HG03439 (cell line): ENCODE results near the gene BTBD9.

ENCODE experiments used
- ATAC-seq: cut with Tn5 transposase; IDR thresholded peaks from one replicate; pipeline ENCODE4 v1.9.1; 2021; ENCODE audit warnings: mild to moderate bottlenecking, moderate library complexity; ENCODE audit not compliant: unreplicated experiment

The BTBD9 gene

GRCh38 chr6:38396209-38396608, 243.5 kb downstream of the BTBD9 start:
- no peak for ATAC-seq

DNA sequence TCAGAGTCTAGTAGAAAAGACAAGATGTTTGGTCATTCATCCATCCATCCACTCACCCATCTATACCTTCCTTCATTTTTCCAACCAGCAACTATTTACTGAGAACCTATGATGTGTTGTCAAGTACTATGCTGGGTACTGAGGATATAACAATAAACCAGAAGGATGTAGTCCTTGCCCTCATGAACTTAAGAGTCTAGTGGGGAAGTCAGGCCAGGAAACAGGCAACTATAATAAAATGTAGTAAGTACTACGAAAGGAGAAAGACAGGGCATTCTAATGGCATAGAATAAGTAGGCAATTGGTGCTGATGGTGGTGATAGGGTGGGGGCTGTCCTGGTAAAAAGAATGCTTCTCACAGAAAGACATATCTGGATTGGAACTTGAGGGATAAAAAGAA, 245.7 kb downstream of the BTBD9 start:
- no peak for ATAC-seq

DNA sequence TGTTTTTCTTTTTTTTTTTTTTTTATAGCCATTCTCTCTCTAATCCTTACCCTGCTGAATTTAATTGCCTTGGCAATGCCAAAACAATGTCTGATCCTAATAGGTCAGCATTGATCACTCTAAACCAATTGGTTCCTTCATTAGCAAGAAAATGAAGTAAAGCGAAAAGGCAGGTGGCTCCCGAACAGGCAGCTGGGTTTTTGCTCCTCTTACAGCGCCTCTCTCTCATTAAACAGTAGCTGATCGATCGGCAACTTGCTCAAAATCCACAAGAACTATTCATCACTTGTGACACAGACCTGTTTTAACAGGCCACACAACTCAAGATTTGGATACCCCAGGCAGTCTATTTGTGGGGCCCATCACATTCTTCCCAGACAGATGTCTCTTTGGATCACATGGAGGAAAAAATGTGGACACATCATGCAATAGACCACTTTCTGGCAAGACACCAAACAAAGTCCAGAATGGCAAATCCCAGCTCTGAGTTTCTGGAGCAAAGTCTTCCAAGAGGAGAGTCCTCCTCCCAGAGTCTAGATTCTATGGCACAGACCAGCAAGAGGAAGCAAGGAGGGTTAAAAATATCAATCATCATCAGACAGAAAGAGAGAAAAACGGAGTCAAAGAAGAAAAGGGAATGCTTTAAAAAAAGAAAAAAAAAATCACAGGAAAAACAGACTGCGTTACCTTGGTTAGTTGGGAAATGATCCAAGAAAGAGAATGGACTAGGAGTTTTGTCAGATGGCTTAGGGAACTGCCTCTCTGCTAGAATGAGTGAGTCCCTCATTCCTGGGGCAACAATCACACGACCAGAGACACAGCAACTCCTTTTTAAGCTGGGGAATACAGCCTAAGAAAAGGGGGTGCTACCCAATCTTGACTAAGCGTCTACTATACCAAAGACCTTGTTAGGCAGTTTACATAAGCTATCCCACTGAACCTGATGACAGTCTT, 247.8 kb downstream of the BTBD9 start:
- no peak for ATAC-seq

DNA sequence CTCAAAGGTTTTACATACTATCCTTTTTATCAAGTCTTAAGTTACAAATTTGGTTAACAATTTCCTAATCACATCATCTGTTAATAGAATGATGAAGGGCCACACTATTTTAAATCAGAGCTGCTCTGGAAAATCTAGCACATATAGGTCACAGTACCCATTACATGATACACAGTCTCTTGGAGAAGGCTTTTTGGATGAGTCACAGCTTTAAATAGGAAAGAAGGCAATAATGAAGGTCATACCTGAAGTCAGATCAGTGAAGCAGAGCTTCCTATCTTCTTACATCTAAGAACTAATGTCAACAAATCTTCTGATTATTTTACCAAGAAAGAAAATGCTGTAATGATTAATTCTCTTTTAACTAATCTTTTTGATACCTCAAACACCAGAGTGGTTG, 248.5 kb downstream of the BTBD9 start:
- ATAC-seq, result no peak

- no peak for ATAC-seq
Measured at GRCh38 chr6:38389875-38390274, 249.9 kb downstream of the BTBD9 start.

DNA sequence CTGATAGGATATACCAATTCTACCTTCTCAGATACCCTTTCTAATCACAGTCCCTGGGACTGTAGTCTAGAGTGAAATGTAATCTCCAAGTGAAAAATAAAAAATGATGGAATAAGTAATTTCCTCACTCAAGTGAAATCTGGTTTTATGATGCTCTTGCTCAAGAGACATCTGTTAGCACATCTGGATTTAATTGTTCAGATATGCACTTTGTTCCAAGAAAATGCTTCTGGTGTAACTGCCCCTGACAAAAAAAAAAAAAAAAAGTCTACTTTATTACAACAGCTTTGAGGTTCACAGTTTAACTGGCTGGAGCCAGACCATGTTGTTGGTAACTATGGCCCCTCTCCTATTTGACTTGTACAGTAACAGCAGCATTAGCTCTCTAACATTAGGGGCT, 251.8 kb downstream of the BTBD9 start:
- no peak for ATAC-seq

DNA sequence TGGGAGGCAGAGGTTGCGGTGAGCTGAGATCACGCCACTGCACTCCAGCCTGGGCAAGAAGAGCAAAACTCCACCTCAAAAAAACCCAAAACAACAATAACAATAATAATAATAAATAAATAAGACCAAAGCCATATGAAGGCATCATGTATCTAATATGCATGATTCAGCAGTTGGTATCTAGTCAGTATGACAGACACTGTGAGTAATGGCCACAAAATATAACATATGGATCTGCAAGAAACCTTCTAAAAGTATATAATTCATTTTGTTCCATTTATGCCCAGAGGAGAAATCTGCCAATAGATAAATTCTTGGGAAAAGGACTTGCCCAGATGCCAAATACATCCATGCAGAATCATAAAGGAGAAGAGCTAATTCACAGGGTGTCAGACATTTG, 252.3 kb downstream of the BTBD9 start:
- ATAC-seq, result no peak

- ATAC-seq, result no peak
Measured at GRCh38 chr6:38378801-38379200, 260.9 kb downstream of the BTBD9 start.

- ATAC-seq, result no peak
Measured at GRCh38 chr6:38375937-38376336, 263.8 kb downstream of the BTBD9 start.

GRCh38 chr6:38375341-38375740, 264.4 kb downstream of the BTBD9 start:
- ATAC-seq, result no peak

DNA sequence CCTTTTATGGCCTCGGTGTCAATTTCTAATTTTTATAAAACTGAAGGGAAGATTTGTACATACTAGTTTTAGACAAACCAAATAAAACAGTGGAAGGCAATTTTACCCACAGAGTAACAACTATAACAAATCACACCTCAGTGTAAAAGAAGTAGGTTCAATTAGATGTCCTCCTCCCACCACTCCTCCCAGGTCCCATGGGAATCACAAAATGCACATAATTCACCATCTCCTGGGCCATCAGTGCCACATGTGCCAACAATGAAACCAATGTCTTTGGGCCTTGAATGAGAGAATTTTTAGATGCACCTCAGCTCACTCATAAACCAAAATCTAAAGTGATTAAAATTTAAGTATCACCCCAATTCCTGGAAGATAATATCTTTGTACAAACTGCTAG, 267.8 kb downstream of the BTBD9 start:
- no peak for ATAC-seq

GRCh38 chr6:38370653-38371601, 268.8 kb downstream of the BTBD9 start:
- no peak for ATAC-seq

GRCh38 chr6:38367231-38367630, 272.5 kb downstream of the BTBD9 start:
- ATAC-seq, result no peak

DNA sequence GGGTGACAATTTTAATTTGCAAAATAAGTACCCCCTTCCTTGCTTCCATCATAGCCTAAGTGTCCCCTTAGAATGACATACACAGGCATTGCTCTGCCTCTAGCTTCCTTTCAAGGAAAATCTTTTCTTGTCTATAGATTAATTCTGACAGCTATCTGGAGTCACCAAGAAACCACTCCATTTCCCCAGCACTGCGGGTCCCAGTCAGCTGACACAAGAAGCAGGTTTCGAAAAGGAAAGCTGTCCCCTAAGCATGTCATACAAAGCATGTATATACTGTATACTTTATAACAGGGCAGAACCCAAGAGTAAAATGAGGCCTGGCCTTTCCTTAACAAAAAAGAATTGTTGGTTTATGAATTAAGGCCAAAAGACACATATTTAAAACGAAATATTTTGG, 273.5 kb downstream of the BTBD9 start:
- ATAC-seq, result no peak

- ATAC-seq, result no peak
Measured at GRCh38 chr6:38364775-38365174, 275.0 kb downstream of the BTBD9 start.

- ATAC-seq, result no peak
Measured at GRCh38 chr6:38364127-38364526, 275.6 kb downstream of the BTBD9 start.

DNA sequence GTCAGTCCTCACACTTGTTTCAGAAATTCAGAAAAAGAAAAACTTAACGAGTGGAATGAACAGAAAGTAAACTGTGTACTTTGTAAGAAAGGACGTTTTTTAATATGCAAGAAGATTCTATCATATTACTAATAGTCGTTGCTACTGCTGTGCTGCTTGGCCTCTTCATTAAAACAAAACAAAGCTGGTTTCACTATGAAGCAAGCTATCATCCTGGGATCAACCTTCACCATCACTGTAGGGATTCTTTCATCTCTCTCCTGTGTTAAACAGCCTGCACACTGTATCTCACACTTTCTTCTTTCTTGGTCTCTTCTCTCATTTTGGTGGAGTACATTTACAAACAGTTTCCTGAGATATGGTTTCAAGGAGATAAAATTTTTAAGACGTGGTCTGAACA, 284.2 kb downstream of the BTBD9 start:
- no peak for ATAC-seq

- ATAC-seq, result no peak
Measured at GRCh38 chr6:38354905-38355304, 284.8 kb downstream of the BTBD9 start.

GRCh38 chr6:38354037-38354381, 285.7 kb downstream of the BTBD9 start:
- no peak for ATAC-seq

DNA sequence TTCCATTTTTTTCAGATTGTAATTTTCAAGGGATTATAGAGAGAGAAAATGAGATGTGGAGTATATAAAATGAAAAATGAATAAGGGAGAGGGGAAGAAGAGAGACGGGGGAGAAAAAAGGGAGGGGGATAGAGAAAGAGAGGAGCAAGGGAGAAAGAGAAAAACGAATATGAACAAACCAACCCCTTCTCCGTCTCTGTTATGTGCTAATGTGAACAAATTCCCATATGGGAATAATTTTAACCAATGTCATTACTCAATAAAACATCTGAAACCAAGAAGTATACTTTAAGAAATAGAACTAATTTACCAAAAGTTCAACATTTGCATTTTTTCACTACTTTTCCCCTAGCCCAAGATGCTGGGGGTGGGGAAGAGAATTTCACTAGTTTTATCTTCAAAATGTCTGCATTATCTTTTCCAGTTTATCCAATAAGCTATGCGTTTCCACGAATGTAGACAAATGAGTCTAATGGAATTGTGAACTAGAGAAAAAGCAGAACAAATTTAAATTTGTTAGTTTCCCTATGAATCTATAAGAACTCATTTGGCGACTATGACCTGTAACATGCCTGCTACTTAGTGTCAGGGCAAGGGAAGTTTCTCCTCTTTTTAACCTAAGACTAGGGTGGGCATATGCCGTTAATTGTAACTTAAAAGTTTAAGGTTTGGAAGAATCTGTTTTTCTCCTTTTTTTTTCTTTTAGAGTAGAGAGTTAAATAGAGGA, 286.3 kb downstream of the BTBD9 start:
- no peak for ATAC-seq

DNA sequence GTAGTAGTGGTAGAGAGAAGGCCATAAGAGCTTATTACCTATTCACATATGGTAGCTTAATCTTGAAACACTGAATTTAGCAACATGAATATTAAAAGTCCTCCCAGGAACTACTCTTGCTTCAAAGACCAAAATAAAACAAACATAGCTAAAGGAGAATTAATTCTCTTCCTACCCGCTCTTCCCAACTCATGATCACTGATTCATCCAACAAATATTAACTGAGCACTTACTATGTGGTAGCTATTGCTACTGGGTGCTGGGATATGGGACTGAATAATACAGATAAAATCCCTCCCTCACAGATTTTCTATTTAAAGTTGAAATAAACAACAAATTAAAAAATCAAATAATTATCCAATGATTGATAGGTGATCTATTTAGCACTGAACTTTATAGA, 287.1 kb downstream of the BTBD9 start:
- no peak for ATAC-seq
